A549 (cell line): ENCODE results near the gene UNC13A. TPM values are rescaled to one million over a fixed set of nuclear protein-coding genes. Genes with fewer than 3 reads are reported as not detected.
A peak's percentile ranks its signal among the peaks of the same experiment; 100 is the strongest.

Experiments
- ATAC-seq, 2 experiments: fragments of 200-7000 bp in 1 of 2; fragments of >200 bp in 1 of 2; cut with Nextera tagmentation in 1 of 2; cut with Tn5 transposase in 1 of 2; 3 replicates each; pipeline versions ENCODE4 v1.8.0 to v1.9.1; 2018 to 2020; ENCODE audit warnings: mild to moderate bottlenecking in 1 of 2, moderate library complexity in 1 of 2
- CTCF ChIA-PET: fragments of 300-600 bp; sonication (Branson Sonifier 250); formaldehyde crosslinking; extraction: SDS; loops from one replicate; lab custom pipeline; 2021; ENCODE audit warnings: antibody characterized with exemption, inconsistent platforms; lab: Yijun Ruan, JAX
- POLR2A ChIA-PET: fragments of 350-600 bp; formaldehyde crosslinking; extraction: SDS; loops from one replicate; lab custom pipeline; 2021; ENCODE audit warnings: antibody characterized with exemption, inconsistent platforms; lab: Yijun Ruan, JAX
- DNase-seq, 2 experiments: peaks; one replicate each; pipeline versions ENCODE4 v3.0.0 to v3.0.0-alpha.2; 2011 to 2016; ENCODE audit warnings: low read depth in 1 of 2, low spot score in 1 of 2
- FAIRE-seq: peaks from 2 replicates; lab custom pipeline; 2011; peaks lifted over from hg19 to GRCh38; lab: Jason Lieb, UNC
- H3K27ac ChIP-seq, 2 experiments: fragments of >200 bp; sonication (Bioruptor Twin); formaldehyde crosslinking; 3 replicates each; pipeline ENCODE4 v1.5.1; 2016 to 2017
- H3K4me1 ChIP-seq: fragments of >200 bp; sonication (Bioruptor Twin); formaldehyde crosslinking; 3 replicates; pipeline ENCODE4 v1.6.1; 2016
- H3K4me2 ChIP-seq: fragments of >200 bp; sonication (Bioruptor Twin); formaldehyde crosslinking; 3 replicates; pipeline ENCODE4 v1.6.1; 2016
- H3K4me3 ChIP-seq: fragments of >200 bp; sonication (Bioruptor Twin); formaldehyde crosslinking; 3 replicates; pipeline ENCODE4 v1.5.1; 2016
- H3K9me3 ChIP-seq: fragments of >200 bp; sonication (Bioruptor Twin); formaldehyde crosslinking; 3 replicates; pipeline ENCODE4 v1.6.1; 2016
- ATOH8 ChIP-seq: fragments of 250-450 bp; sonication (Bioruptor Pico); IDR thresholded peaks from 2 replicates; pipeline ENCODE4 v1.5.0; 2020; ENCODE audit warnings: low read depth, mild to moderate bottlenecking, moderate library complexity
- CEBPB ChIP-seq, 2 experiments: fragments of >200 bp in 1 of 2; sonication (Bioruptor Twin) in 1 of 2; formaldehyde crosslinking in 1 of 2; IDR thresholded peaks; 2 replicates each; pipeline ENCODE4 v1.6.1; 2012 to 2016
- CHD2 ChIP-seq: fragments of 150-350 bp; IDR thresholded peaks from 2 replicates; pipeline ENCODE4 v1.6.1; 2014; ENCODE audit warnings: low read length; ENCODE audit not compliant: partially characterized antibody
- CHD4 ChIP-seq: fragments of 200-600 bp; sonication (generic); IDR thresholded peaks from 2 replicates; pipeline ENCODE4 v1.6.1; 2016; ENCODE audit warnings: antibody characterized with exemption, mild to moderate bottlenecking, borderline replicate concordance
- EHMT2 ChIP-seq: fragments of 200-600 bp; sonication (generic); IDR thresholded peaks from 2 replicates; pipeline ENCODE4 v1.6.1; 2016; ENCODE audit warnings: antibody characterized with exemption, low read depth, mild to moderate bottlenecking, moderate library complexity
- HDAC2 ChIP-seq: fragments of 200-600 bp; sonication (generic); IDR thresholded peaks from 2 replicates; pipeline ENCODE4 v1.6.1; 2016
- HOXB5 ChIP-seq: fragments of 250-450 bp; sonication (Bioruptor Pico); IDR thresholded peaks from 2 replicates; pipeline ENCODE4 v1.5.0; 2020; ENCODE audit warnings: mild to moderate bottlenecking, moderate library complexity
- JUNB ChIP-seq: fragments of >200 bp; sonication (Bioruptor Twin); formaldehyde crosslinking; IDR thresholded peaks from 2 replicates; pipeline ENCODE4 v1.6.1; 2016
- KDM5A ChIP-seq: fragments of 200-600 bp; sonication (generic); IDR thresholded peaks from 2 replicates; pipeline ENCODE4 v1.6.1; 2016; ENCODE audit warnings: antibody characterized with exemption, mild to moderate bottlenecking
- MAZ ChIP-seq: fragments of 150-350 bp; IDR thresholded peaks from 2 replicates; pipeline ENCODE4 v1.6.1; 2014; ENCODE audit warnings: antibody characterized with exemption, low read depth, low read length, borderline replicate concordance
- MYC ChIP-seq: IDR thresholded peaks from 2 replicates; pipeline ENCODE4 v1.6.1; 2012; ENCODE audit warnings: mild to moderate bottlenecking, inconsistent platforms, low read length, improper control_type of control experiment, borderline replicate concordance
- RAD21 ChIP-seq, 2 experiments: fragments of >200 bp in 1 of 2; sonication (Bioruptor Twin) in 1 of 2; formaldehyde crosslinking in 1 of 2; IDR thresholded peaks in 1 of 2; conservative IDR thresholded peaks in 1 of 2; 2 replicates in 1 of 2; 3 replicates in 1 of 2; pipeline ENCODE4 v1.6.1; 2012 to 2018; ENCODE audit warnings: inconsistent platforms in 1 of 2
- SMC3 ChIP-seq: fragments of >200 bp; sonication (Bioruptor Twin); formaldehyde crosslinking; IDR thresholded peaks from 3 replicates; pipeline ENCODE4 v1.6.1; 2018; ENCODE audit warnings: inconsistent platforms
- ZNF302 ChIP-seq: fragments of 250-450 bp; sonication (Bioruptor Pico); IDR thresholded peaks from 2 replicates; pipeline ENCODE4 v1.9.0; 2021; ENCODE audit warnings: inconsistent platforms, mild to moderate bottlenecking, moderate library complexity
- ZSCAN20 ChIP-seq: fragments of 250-450 bp; sonication (Bioruptor Pico); IDR thresholded peaks from 2 replicates; pipeline ENCODE4 v1.8.0; 2022; ENCODE audit warnings: mild to moderate bottlenecking, moderate library complexity
- WGBS: methylation state at CpG from one replicate; pipeline ENCODE4 v1.1.6; 2017; ENCODE audit errors: missing lambda C conversion rate; 5-methylcytosine and 5-hydroxymethylcytosine counted together
- polyA plus RNA-seq, 4 experiments: library from polyadenylated mRNA; depleted of rRNA in 3 of 4; stranded (reverse); fragments of >200 nt; fragmentation: RNase III in 1 of 4; extraction: RNeasy Plus Mini Kit Qiagen cat#74134 plus additional on column Dnase treatment in 1 of 4; gene quantifications; 2 replicates in 3 of 4; 3 replicates in 1 of 4; pipeline ENCODE4 v1.2.3, GENCODE V29; 2011 to 2017
- TF ChIP-seq, protein P1 (sequence below): fragments of 150-350 bp; IDR thresholded peaks from 2 replicates; pipeline ENCODE4 v1.6.1; 2014; ENCODE audit warnings: low read depth, mild to moderate bottlenecking, low read length
- TF ChIP-seq, protein P2 (sequence below): fragments of >200 bp; sonication (Bioruptor Twin); formaldehyde crosslinking; IDR thresholded peaks from 2 replicates; pipeline ENCODE4 v1.6.1; 2016
- TF ChIP-seq, protein P3 (sequence below): fragments of 200-600 bp; sonication (generic); IDR thresholded peaks from 2 replicates; pipeline ENCODE4 v1.6.1; 2016; ENCODE audit warnings: antibody characterized with exemption, mild to moderate bottlenecking, moderate library complexity
- TF ChIP-seq, protein P4 (sequence below): fragments of 250-450 bp; sonication (Bioruptor Pico); IDR thresholded peaks from 2 replicates; pipeline ENCODE4 v1.5.0; 2021; ENCODE audit warnings: mild to moderate bottlenecking, moderate library complexity, borderline replicate concordance

Gene UNC13A
- polyA plus RNA-seq, 2 of the 4 experiments (the other 2 are of a cell fraction), result 3.1 to 4.2 TPM

DNA sequence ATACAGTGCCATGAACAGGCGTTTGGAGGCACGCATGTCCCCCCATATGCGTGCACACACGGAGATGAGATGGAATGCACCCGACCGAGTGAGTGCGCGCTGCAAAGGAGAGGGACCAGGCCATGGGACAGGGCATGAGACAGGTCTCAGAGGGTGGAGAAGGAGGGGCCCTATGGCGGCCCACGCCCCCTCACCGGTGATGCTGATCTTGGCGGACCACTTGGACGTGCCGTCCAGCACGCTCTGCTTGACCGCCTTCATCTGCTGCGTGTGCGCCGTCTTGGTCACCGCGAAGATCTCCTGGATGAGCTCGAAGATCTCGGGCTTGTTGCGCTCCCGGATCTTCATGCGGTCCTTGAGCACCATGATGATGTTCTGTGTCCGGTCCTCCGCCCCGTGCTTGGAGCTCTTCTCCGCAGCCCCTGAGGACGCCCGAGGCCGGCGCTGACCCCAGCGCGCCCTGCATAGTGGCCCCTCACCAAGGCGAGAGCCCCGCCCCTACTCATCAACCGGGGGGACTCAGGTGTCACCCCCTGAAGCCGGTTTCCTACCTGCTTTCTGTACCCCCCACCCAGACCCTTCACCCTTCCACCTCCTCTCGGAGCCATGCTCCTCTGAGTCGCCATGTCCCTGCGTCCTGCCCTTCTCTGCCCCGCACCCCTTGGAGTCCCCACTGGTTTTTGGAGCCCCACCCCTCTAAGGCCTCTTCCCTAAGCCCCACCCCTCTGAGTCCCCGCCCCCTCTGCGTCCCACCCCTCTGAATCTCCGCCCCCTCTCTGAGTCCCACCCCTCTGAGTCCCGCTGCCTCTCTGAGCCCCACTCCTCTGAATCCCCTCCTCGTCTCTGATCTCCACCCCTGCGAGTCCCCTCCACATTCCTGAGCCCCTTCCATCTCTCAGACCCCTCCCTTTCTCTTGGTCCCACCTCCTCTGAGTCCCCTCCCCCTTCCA is 40.8 kb downstream of the UNC13A start (continued):
- TF ChIP-seq, protein P1, sequence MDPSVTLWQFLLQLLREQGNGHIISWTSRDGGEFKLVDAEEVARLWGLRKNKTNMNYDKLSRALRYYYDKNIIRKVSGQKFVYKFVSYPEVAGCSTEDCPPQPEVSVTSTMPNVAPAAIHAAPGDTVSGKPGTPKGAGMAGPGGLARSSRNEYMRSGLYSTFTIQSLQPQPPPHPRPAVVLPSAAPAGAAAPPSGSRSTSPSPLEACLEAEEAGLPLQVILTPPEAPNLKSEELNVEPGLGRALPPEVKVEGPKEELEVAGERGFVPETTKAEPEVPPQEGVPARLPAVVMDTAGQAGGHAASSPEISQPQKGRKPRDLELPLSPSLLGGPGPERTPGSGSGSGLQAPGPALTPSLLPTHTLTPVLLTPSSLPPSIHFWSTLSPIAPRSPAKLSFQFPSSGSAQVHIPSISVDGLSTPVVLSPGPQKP, result no peak
- TF ChIP-seq MAZ (no peak), ATOH8 (CRISPR knock-in tag) (no peak)
- TF ChIP-seq, protein P2, sequence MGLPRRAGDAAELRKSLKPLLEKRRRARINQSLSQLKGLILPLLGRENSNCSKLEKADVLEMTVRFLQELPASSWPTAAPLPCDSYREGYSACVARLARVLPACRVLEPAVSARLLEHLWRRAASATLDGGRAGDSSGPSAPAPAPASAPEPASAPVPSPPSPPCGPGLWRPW, result no peak

- H3K4me2 ChIP-seq, result no peak overlapping the region
- H3K9me3 ChIP-seq, result no peaks in the 10 kb centered on the region
- H3K4me1 ChIP-seq, result no peaks in the 10 kb centered on the region
- H3K27ac ChIP-seq, result no peak overlapping the region
- peak in 1 of 2 experiments; percentile 16 for DNase-seq
- POLR2A ChIA-PET, result no interaction called here
- H3K4me3 ChIP-seq, result no peak overlapping the region
- WGBS, result 69% methylated on average over 8 of the region's 8 CpGs
- peak in 1 of 2 experiments; percentile 57; a peak in 2 of 6 replicates for ATAC-seq
- CTCF ChIA-PET, result no interaction called here
- TF ChIP-seq HDAC2 (no peak), SMC3 (no peak), CHD4 (no peak), CEBPB (IDR thresholded peaks at IDR 0.05) (no peak), KDM5A (no peak), ZNF302 (CRISPR knock-in tag) (no peak), MYC (no peak), ZSCAN20 (CRISPR knock-in tag) (no peak), HOXB5 (no peak), JUNB (no peak), RAD21 (conservative IDR thresholded peaks at IDR 0.05 in 1 of 2, IDR thresholded peaks at IDR 0.05 in 1 of 2) (no peak), CHD2 (no peak), EHMT2 (no peak)
- TF ChIP-seq, protein P3, sequence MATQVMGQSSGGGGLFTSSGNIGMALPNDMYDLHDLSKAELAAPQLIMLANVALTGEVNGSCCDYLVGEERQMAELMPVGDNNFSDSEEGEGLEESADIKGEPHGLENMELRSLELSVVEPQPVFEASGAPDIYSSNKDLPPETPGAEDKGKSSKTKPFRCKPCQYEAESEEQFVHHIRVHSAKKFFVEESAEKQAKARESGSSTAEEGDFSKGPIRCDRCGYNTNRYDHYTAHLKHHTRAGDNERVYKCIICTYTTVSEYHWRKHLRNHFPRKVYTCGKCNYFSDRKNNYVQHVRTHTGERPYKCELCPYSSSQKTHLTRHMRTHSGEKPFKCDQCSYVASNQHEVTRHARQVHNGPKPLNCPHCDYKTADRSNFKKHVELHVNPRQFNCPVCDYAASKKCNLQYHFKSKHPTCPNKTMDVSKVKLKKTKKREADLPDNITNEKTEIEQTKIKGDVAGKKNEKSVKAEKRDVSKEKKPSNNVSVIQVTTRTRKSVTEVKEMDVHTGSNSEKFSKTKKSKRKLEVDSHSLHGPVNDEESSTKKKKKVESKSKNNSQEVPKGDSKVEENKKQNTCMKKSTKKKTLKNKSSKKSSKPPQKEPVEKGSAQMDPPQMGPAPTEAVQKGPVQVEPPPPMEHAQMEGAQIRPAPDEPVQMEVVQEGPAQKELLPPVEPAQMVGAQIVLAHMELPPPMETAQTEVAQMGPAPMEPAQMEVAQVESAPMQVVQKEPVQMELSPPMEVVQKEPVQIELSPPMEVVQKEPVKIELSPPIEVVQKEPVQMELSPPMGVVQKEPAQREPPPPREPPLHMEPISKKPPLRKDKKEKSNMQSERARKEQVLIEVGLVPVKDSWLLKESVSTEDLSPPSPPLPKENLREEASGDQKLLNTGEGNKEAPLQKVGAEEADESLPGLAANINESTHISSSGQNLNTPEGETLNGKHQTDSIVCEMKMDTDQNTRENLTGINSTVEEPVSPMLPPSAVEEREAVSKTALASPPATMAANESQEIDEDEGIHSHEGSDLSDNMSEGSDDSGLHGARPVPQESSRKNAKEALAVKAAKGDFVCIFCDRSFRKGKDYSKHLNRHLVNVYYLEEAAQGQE, result no peak
- TF ChIP-seq, protein P4, sequence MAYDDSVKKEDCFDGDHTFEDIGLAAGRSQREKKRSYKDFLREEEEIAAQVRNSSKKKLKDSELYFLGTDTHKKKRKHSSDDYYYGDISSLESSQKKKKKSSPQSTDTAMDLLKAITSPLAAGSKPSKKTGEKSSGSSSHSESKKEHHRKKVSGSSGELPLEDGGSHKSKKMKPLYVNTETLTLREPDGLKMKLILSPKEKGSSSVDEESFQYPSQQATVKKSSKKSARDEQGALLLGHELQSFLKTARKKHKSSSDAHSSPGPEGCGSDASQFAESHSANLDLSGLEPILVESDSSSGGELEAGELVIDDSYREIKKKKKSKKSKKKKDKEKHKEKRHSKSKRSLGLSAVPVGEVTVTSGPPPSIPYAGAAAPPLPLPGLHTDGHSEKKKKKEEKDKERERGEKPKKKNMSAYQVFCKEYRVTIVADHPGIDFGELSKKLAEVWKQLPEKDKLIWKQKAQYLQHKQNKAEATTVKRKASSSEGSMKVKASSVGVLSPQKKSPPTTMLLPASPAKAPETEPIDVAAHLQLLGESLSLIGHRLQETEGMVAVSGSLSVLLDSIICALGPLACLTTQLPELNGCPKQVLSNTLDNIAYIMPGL (CRISPR knock-in tag), result no peak
- no peak for FAIRE-seq
Observed at GRCh38 chr19:17646441-17646840, 41.7 kb downstream of the UNC13A start.
